A549 (cell line): ENCODE results near the gene UBAP2.

Experiments used
- CBX8 ChIP-seq: fragments of 200-600 bp; sonication (generic); IDR thresholded peaks from 2 replicates; pipeline ENCODE4 v1.6.1; 2016
- CEBPB ChIP-seq, 2 experiments: fragments of >200 bp in 1 of 2; sonication (Bioruptor Twin) in 1 of 2; formaldehyde crosslinking in 1 of 2; IDR thresholded peaks; 2 replicates each; pipeline ENCODE4 v1.6.1; 2012 to 2016
- CHD2 ChIP-seq: fragments of 150-350 bp; IDR thresholded peaks from 2 replicates; pipeline ENCODE4 v1.6.1; 2014; ENCODE audit warnings: low read length; ENCODE audit not compliant: partially characterized antibody
- JUN ChIP-seq, 2 experiments: fragments of >200 bp; sonication (Bioruptor Twin); formaldehyde crosslinking; IDR thresholded peaks; 2 replicates in 1 of 2; 3 replicates in 1 of 2; pipeline ENCODE4 v1.6.1; 2016 to 2017
- KDM1A ChIP-seq: fragments of 200-600 bp; sonication (generic); IDR thresholded peaks from 2 replicates; pipeline ENCODE4 v1.6.1; 2016; ENCODE audit warnings: low read depth, mild to moderate bottlenecking
- MAZ ChIP-seq: fragments of 150-350 bp; IDR thresholded peaks from 2 replicates; pipeline ENCODE4 v1.6.1; 2014; ENCODE audit warnings: antibody characterized with exemption, low read depth, low read length, borderline replicate concordance
- NPAS2 ChIP-seq: fragments of 250-450 bp; sonication (Bioruptor Pico); IDR thresholded peaks from 2 replicates; pipeline ENCODE4 v1.8.0; 2022; ENCODE audit warnings: mild to moderate bottlenecking, moderate library complexity, borderline replicate concordance
- POLR2A ChIP-seq: IDR thresholded peaks from 2 replicates; pipeline ENCODE4 v1.6.1; 2012; ENCODE audit warnings: mild to moderate bottlenecking, low read length
- RAD21 ChIP-seq, 2 experiments: fragments of >200 bp in 1 of 2; sonication (Bioruptor Twin) in 1 of 2; formaldehyde crosslinking in 1 of 2; IDR thresholded peaks in 1 of 2; conservative IDR thresholded peaks in 1 of 2; 2 replicates in 1 of 2; 3 replicates in 1 of 2; pipeline ENCODE4 v1.6.1; 2012 to 2018; ENCODE audit warnings: inconsistent platforms in 1 of 2
- SMC3 ChIP-seq: fragments of >200 bp; sonication (Bioruptor Twin); formaldehyde crosslinking; IDR thresholded peaks from 3 replicates; pipeline ENCODE4 v1.6.1; 2018; ENCODE audit warnings: inconsistent platforms
- TF ChIP-seq, protein P1 (sequence below): fragments of >200 bp; sonication (Bioruptor Twin); formaldehyde crosslinking; IDR thresholded peaks from 3 replicates; pipeline ENCODE4 v1.5.1; 2016
- TF ChIP-seq, protein P2 (sequence below): fragments of 450-650 bp; IDR thresholded peaks from 2 replicates; pipeline ENCODE4 v1.6.1; 2014; ENCODE audit warnings: antibody characterized with exemption
- TF ChIP-seq, protein P3 (sequence below): fragments of >200 bp; sonication (Bioruptor Twin); formaldehyde crosslinking; IDR thresholded peaks from 2 replicates; pipeline ENCODE4 v1.6.1; 2016

DNA sequence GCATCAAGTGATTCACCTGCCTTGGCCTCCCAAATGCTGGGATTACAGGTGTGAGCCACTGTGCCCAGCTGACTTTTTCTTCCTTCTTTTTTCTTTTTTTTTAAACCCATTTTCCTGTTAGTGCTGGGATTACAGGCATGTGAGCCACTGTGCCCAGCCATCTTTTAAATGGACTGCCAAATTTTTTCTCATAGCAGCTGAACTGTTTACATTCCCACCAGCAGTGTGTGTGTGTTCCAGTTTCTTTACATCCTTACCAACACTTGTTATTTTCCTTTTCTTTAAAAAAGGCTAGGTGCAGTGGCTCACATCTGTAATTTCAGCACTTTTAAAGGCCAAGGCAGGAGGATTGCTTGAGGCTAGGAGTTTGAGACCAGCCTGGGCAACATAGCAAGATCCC, 154.8 kb downstream of the UBAP2 start:
- no peak for TF ChIP-seq CHD2
- TF ChIP-seq, protein P1, sequence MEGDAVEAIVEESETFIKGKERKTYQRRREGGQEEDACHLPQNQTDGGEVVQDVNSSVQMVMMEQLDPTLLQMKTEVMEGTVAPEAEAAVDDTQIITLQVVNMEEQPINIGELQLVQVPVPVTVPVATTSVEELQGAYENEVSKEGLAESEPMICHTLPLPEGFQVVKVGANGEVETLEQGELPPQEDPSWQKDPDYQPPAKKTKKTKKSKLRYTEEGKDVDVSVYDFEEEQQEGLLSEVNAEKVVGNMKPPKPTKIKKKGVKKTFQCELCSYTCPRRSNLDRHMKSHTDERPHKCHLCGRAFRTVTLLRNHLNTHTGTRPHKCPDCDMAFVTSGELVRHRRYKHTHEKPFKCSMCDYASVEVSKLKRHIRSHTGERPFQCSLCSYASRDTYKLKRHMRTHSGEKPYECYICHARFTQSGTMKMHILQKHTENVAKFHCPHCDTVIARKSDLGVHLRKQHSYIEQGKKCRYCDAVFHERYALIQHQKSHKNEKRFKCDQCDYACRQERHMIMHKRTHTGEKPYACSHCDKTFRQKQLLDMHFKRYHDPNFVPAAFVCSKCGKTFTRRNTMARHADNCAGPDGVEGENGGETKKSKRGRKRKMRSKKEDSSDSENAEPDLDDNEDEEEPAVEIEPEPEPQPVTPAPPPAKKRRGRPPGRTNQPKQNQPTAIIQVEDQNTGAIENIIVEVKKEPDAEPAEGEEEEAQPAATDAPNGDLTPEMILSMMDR = no peak
- no peak for TF ChIP-seq KDM1A
- TF ChIP-seq MAZ = no peak
- TF ChIP-seq, protein P2, sequence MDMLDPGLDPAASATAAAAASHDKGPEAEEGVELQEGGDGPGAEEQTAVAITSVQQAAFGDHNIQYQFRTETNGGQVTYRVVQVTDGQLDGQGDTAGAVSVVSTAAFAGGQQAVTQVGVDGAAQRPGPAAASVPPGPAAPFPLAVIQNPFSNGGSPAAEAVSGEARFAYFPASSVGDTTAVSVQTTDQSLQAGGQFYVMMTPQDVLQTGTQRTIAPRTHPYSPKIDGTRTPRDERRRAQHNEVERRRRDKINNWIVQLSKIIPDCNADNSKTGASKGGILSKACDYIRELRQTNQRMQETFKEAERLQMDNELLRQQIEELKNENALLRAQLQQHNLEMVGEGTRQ = no peak
- no peak for TF ChIP-seq POLR2A
- TF ChIP-seq NPAS2 (CRISPR knock-in tag) = no peak
- TF ChIP-seq SMC3 = no peak
- no peak for TF ChIP-seq CEBPB (IDR thresholded peaks at IDR 0.05)
- TF ChIP-seq, protein P3, sequence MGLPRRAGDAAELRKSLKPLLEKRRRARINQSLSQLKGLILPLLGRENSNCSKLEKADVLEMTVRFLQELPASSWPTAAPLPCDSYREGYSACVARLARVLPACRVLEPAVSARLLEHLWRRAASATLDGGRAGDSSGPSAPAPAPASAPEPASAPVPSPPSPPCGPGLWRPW = no peak
- no peak for TF ChIP-seq RAD21 (conservative IDR thresholded peaks at IDR 0.05 in 1 of 2, IDR thresholded peaks at IDR 0.05 in 1 of 2)
- TF ChIP-seq CBX8 = no peak
- no peak for TF ChIP-seq JUN (IDR thresholded peaks at IDR 0.05)
